Astrocyte of the spinal cord (primary cell): ENCODE measurements around the gene ZDHHC12.
A peak's percentile ranks its signal among the peaks of the same experiment; 100 is the strongest.
"Not testable (repeated sequence)": the region's sequence is repeated elsewhere in the genome, so short reads cannot be mapped to it uniquely, and the experiment has no call there.

Source experiments
- DNase-seq: peaks from one replicate; pipeline ENCODE4 v3.0.0; 2011; ENCODE audit warnings: low read depth, low spot score
- H3K4me3 ChIP-seq: 2 replicates; pipeline ENCODE4 v1.5.1; 2011; ENCODE audit warnings: low read depth, mild to moderate bottlenecking, low read length, moderate library complexity
- CTCF ChIP-seq: IDR thresholded peaks from 2 replicates; pipeline ENCODE4 v1.5.1; 2012; ENCODE audit warnings: low read depth, mild to moderate bottlenecking, low read length, inconsistent platforms
- in situ Hi-C: cut with HindIII; loops from 2 replicates; pipeline ENCODE4 v1.10.0; 2017; ENCODE audit warnings: low sequenced_read_pairs

The ZDHHC12 gene

GRCh38 chr9:128703616-128704355 lies 20.1 kb downstream of the ZDHHC12 start:
- DNase-seq = no peak
- H3K4me3 ChIP-seq = peak overlapping the region; percentile 64
- in situ Hi-C loops = no loop called here
- no peak for TF ChIP-seq CTCF

- in situ Hi-C loops = no loop called here
- TF ChIP-seq CTCF = no peak
- peak overlapping the region; percentile 64 for H3K4me3 ChIP-seq
- DNase-seq = peak; percentile 38
These were observed 20.8 kb downstream of the ZDHHC12 start for GRCh38 chr9:128702949-128703615.

DNA sequence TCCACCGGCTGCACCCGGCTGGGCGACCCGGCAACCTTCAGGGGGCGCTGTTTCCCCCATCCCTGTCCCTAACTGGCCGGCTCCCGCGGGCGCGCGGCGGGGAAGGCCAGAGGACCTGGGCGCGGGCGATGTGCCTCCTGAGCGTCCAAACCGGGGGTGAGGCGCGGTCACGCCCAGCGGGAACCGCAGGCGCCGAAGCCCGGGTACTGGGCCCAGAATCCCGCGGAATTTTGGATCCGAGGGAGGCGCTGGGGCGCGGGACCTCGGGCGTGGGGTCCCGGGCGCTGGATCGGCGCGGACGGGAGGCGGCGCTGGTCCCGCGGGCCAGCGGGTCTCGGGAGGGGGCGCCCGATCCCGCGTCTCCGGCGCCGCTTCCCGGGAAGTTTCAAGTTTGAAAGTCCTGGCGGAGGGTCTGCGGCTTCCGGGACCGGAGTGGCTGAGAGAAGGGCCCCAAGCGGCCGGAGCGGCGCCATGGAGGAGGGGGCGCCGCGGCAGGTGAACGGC lies 21.4 kb downstream of the ZDHHC12 start, which contains the start of gene PKN3:
PKN3 (plus strand) TSS at position 59 of the 504 bp plus-strand sequence; CDS start at position 472, 413 bp downstream.
- in situ Hi-C loops = no loop called here
- TF ChIP-seq CTCF = peak; percentile 84
- peak within 1 kb of the TSS; percentile 64 for H3K4me3 ChIP-seq
- DNase-seq = peak; percentile 79

GRCh38 chr9:128701227-128701854 lies 22.6 kb downstream of the ZDHHC12 start:
- H3K4me3 ChIP-seq = no peak overlapping the region
- in situ Hi-C loops = no loop called here
- DNase-seq = no peak
- TF ChIP-seq CTCF = no peak

GRCh38 chr9:128699096-128699795 lies 24.7 kb downstream of the ZDHHC12 start:
- in situ Hi-C loops, DNase-seq: not testable (repeated sequence)

DNA sequence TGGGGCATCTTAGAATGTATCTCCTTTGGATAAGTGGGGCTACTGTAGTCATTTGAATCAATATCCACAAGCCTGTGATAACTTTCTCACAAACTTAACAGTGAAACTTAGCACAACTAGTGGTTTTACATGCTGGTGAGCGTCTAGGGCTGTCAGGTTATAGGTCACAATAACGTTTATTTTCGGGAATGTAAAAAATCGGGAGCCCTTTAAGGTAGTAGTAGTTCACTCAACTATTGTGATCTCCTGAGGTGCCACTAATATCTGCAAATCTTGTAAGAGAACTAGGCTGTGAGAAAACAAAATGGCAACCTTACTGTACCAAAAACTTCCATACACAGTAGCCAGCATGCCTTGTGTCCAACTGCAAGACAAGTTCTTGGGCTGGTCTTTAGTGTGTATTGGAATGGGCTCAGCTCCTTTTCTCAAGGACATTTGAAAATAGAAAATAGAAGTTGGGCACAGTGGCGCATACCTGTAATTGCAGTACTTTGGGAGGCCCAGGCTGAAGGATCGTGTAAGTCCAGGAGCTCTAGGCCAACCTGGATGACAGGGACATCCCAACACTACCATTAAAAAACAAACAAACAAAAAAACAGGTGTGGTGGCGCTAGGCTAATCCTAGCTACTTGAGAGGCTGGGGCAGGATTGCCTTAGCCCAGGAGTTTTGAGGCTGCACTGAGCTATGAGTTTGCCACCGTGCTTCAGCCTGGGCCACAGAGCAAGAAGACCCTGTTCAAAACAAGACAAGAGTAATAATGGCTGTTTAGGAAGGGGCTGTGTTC lies 26.8 kb downstream of the ZDHHC12 start:
- in situ Hi-C loops = no loop called here
- no peak for TF ChIP-seq CTCF
- no peak overlapping the region for H3K4me3 ChIP-seq
- DNase-seq = no peak

More at GRCh38 chr9:128699096-128699795, 24.7 kb downstream of the ZDHHC12 start:
- not testable (repeated sequence) for H3K4me3 ChIP-seq
